Activated T-helper 1 cell treated with Interleukin-2 at 50 U/mL for 16 hours (primary cell): ENCODE data around the gene PLIN5.
"Not testable (repeated sequence)": the region's sequence is repeated elsewhere in the genome, so short reads cannot be mapped to it uniquely, and the experiment has no call there.

Source experiments
- DNase-seq: peaks from one replicate; pipeline ENCODE4 v3.0.0-alpha.2; 2020; ENCODE audit warnings: low read depth

PLIN5 gene

GRCh38 chr19:4567584-4568071 is 32.6 kb upstream of the PLIN5 start:
- DNase-seq, result peak; percentile 24

- no peak for DNase-seq
Observed at GRCh38 chr19:4566402-4567051, 31.5 kb upstream of the PLIN5 start.

- DNase-seq, result not testable (repeated sequence)
Observed at GRCh38 chr19:4563562-4563961, 28.5 kb upstream of the PLIN5 start.

GRCh38 chr19:4562085-4562484 is 27.1 kb upstream of the PLIN5 start:
- not testable (repeated sequence) for DNase-seq

- DNase-seq, result no peak
Observed at GRCh38 chr19:4559569-4559968, 24.5 kb upstream of the PLIN5 start, which contains the start of gene SEMA6B. SEMA6B (minus strand) TSS chr19:4559684; CDS start chr19:4558457, 1,227 bp downstream.

- DNase-seq, result no peak
Observed at GRCh38 chr19:4557971-4558941, 23.2 kb upstream of the PLIN5 start.

GRCh38 chr19:4557144-4557970 is 22.3 kb upstream of the PLIN5 start:
- no peak for DNase-seq

GRCh38 chr19:4556597-4557127 is 21.6 kb upstream of the PLIN5 start:
- no peak for DNase-seq

GRCh38 chr19:4555657-4556561 is 20.9 kb upstream of the PLIN5 start:
- DNase-seq, result no peak

GRCh38 chr19:4554717-4555116 is 19.7 kb upstream of the PLIN5 start:
- DNase-seq, result no peak

GRCh38 chr19:4553775-4554174 is 18.8 kb upstream of the PLIN5 start:
- DNase-seq, result no peak

GRCh38 chr19:4553092-4553695 is 18.2 kb upstream of the PLIN5 start:
- no peak for DNase-seq

GRCh38 chr19:4552525-4552819 is 17.4 kb upstream of the PLIN5 start:
- DNase-seq, result no peak

GRCh38 chr19:4550479-4551050 is 15.5 kb upstream of the PLIN5 start:
- no peak for DNase-seq

GRCh38 chr19:4550018-4550417 is 15.0 kb upstream of the PLIN5 start:
- no peak for DNase-seq

GRCh38 chr19:4548238-4548584 is 13.2 kb upstream of the PLIN5 start:
- no peak for DNase-seq

- DNase-seq, result no peak
Observed at GRCh38 chr19:4547303-4548237, 12.5 kb upstream of the PLIN5 start.

- no peak for DNase-seq
Observed at GRCh38 chr19:4543842-4544647, 9.0 kb upstream of the PLIN5 start.
